Liver (tissue), 2 donors: ENCODE data around the gene VN1R5.

Experiments used
- CTCF ChIP-seq: fragments of 150-350 bp; IDR thresholded peaks from 2 replicates; pipeline ENCODE4 v1.5.1; 2017; ENCODE audit warnings: improper control_type of control experiment, low read depth, low read length; ENCODE audit not compliant: missing input control
- FOXA2 ChIP-seq: IDR thresholded peaks from 2 replicates; pipeline ENCODE4 v1.6.1; 2016; ENCODE audit warnings: antibody characterized with exemption
- donor health status: healthy.

- no peak for TF ChIP-seq CTCF
- TF ChIP-seq FOXA2 = no peak
Observed at GRCh38 chr1:247218121-247218651, 37.7 kb upstream of the VN1R5 start.
